HEK293 (cell line): ENCODE data around the gene C6orf15.

Experiments
- CTCF ChIA-PET: fragments of 350-600 bp; formaldehyde crosslinking; extraction: SDS; loops from one replicate; lab custom pipeline; 2021; ENCODE audit warnings: antibody characterized with exemption; lab: Yijun Ruan, JAX
- POLR2A ChIA-PET: fragments of 300-600 bp; formaldehyde crosslinking; extraction: SDS; loops from one replicate; lab custom pipeline; 2020; ENCODE audit warnings: antibody characterized with exemption, inconsistent platforms; lab: Yijun Ruan, JAX
- H3K27ac ChIP-seq: fragments of 200-500 bp; sonication (Bioruptor generic); 2 replicates; pipeline ENCODE4 v1.5.1; 2014; ENCODE audit warnings: low read depth, low read length, control low read depth, inconsistent platforms; ENCODE audit errors: extremely low read depth
- H3K36me3 ChIP-seq, 2 experiments: fragments of 200-500 bp in 1 of 2; sonication (Bioruptor generic) in 1 of 2; 1 replicate in 1 of 2; 2 replicates in 1 of 2; pipeline ENCODE4 v1.5.1; 2014 to 2017; ENCODE audit warnings: inconsistent platforms in 2 of 2, low read length in 2 of 2; ENCODE audit not compliant: control insufficient read depth in 2 of 2, insufficient read depth in 1 of 2
- H3K4me1 ChIP-seq: fragments of 200-500 bp; sonication (Bioruptor generic); 2 replicates; pipeline ENCODE4 v1.5.1; 2014; ENCODE audit warnings: mild to moderate bottlenecking, low read length, inconsistent platforms; ENCODE audit not compliant: control insufficient read depth, insufficient read depth
- H3K4me3 ChIP-seq: 2 replicates; pipeline ENCODE4 v1.5.1; 2011; ENCODE audit warnings: low read depth, mild to moderate bottlenecking, control low read depth, low read length, moderate library complexity
- H3K9me3 ChIP-seq: fragments of 200-500 bp; sonication (Bioruptor generic); 2 replicates; pipeline ENCODE4 v1.5.1; 2014; ENCODE audit warnings: low read depth, low read length, inconsistent platforms; ENCODE audit not compliant: control insufficient read depth, insufficient read depth
- FEZF1 ChIP-seq: fragments of 450-650 bp; formaldehyde crosslinking; IDR thresholded peaks from 2 replicates; pipeline ENCODE4 v1.5.1; 2016; ENCODE audit warnings: missing biosample characterization, missing genetic modification characterization
- GLI4 ChIP-seq: fragments of 450-650 bp; formaldehyde crosslinking; IDR thresholded peaks from 2 replicates; pipeline ENCODE4 v1.5.1; 2016; ENCODE audit warnings: missing biosample characterization, missing genetic modification characterization
- KLF8 ChIP-seq: fragments of 450-650 bp; formaldehyde crosslinking; IDR thresholded peaks from 2 replicates; pipeline ENCODE4 v1.5.1; 2016; ENCODE audit warnings: missing biosample characterization, missing genetic modification characterization
- SCRT1 ChIP-seq: fragments of 450-650 bp; formaldehyde crosslinking; IDR thresholded peaks from 2 replicates; pipeline ENCODE4 v1.5.1; 2016; ENCODE audit warnings: missing biosample characterization, missing genetic modification characterization, borderline replicate concordance
- WT1 ChIP-seq: fragments of 450-650 bp; formaldehyde crosslinking; IDR thresholded peaks from 2 replicates; pipeline ENCODE4 v1.5.1; 2016; ENCODE audit warnings: missing biosample characterization, missing genetic modification characterization
- ZFHX2 ChIP-seq: fragments of 450-650 bp; formaldehyde crosslinking; conservative IDR thresholded peaks from 2 replicates; pipeline ENCODE4 v1.5.1; 2016; ENCODE audit warnings: missing biosample characterization, missing genetic modification characterization
- ZNF148 ChIP-seq: fragments of 450-650 bp; formaldehyde crosslinking; IDR thresholded peaks from 2 replicates; pipeline ENCODE4 v1.5.0; 2017; ENCODE audit warnings: missing biosample characterization, missing genetic modification characterization, borderline replicate concordance
- ZNF16 ChIP-seq: fragments of 450-650 bp; formaldehyde crosslinking; IDR thresholded peaks from 2 replicates; pipeline ENCODE4 v1.5.1; 2016; ENCODE audit warnings: low read depth, missing biosample characterization, missing genetic modification characterization
- ZNF2 ChIP-seq: fragments of 450-650 bp; formaldehyde crosslinking; IDR thresholded peaks from 2 replicates; pipeline ENCODE4 v1.5.1; 2016; ENCODE audit warnings: missing biosample characterization, missing genetic modification characterization
- ZNF274 ChIP-seq, 2 experiments: fragments of 200-500 bp in 1 of 2; fragments of 450-650 bp in 1 of 2; sonication (Bioruptor generic) in 1 of 2; formaldehyde crosslinking in 1 of 2; IDR thresholded peaks; 2 replicates each; pipeline versions ENCODE4 v1.5.1 to v1.6.1; 2014 to 2016; ENCODE audit warnings: borderline replicate concordance in 1 of 2, inconsistent platforms in 1 of 2, low read length in 1 of 2, missing biosample characterization in 1 of 2, missing genetic modification characterization in 1 of 2
- ZNF302 ChIP-seq: fragments of 450-650 bp; formaldehyde crosslinking; IDR thresholded peaks from 2 replicates; pipeline ENCODE4 v1.5.1; 2016; ENCODE audit warnings: missing biosample characterization, missing genetic modification characterization, low read depth
- ZNF529 ChIP-seq: fragments of 450-650 bp; formaldehyde crosslinking; IDR thresholded peaks from 2 replicates; pipeline ENCODE4 v1.5.1; 2017; ENCODE audit warnings: missing genetic modification characterization, missing biosample characterization; ENCODE audit not compliant: insufficient replicate concordance
- ZNF530 ChIP-seq: fragments of 450-650 bp; formaldehyde crosslinking; IDR thresholded peaks from 2 replicates; pipeline ENCODE4 v1.5.1; 2016; ENCODE audit warnings: low read depth, missing biosample characterization, missing genetic modification characterization
- ZNF621 ChIP-seq: fragments of 450-650 bp; formaldehyde crosslinking; IDR thresholded peaks from 2 replicates; pipeline ENCODE4 v1.5.1; 2017; ENCODE audit warnings: missing biosample characterization, missing genetic modification characterization
- ZNF639 ChIP-seq: fragments of 450-650 bp; formaldehyde crosslinking; IDR thresholded peaks from 2 replicates; pipeline ENCODE4 v1.5.1; 2016; ENCODE audit warnings: missing biosample characterization, missing genetic modification characterization
- ZNF654 ChIP-seq: fragments of 450-650 bp; formaldehyde crosslinking; IDR thresholded peaks from 2 replicates; pipeline ENCODE4 v1.5.1; 2016; ENCODE audit warnings: low read depth, missing biosample characterization, missing genetic modification characterization
- ZNF670 ChIP-seq: fragments of 450-650 bp; formaldehyde crosslinking; IDR thresholded peaks from 2 replicates; pipeline ENCODE4 v1.5.1; 2016; ENCODE audit warnings: missing biosample characterization, missing genetic modification characterization, low read depth
- ZNF768 ChIP-seq: fragments of 450-650 bp; formaldehyde crosslinking; IDR thresholded peaks from 2 replicates; pipeline ENCODE4 v1.5.1; 2018; ENCODE audit warnings: missing biosample characterization, mild to moderate bottlenecking, missing genetic modification characterization
- ZSCAN23 ChIP-seq: fragments of 450-650 bp; formaldehyde crosslinking; IDR thresholded peaks from 2 replicates; pipeline ENCODE4 v1.5.1; 2016; ENCODE audit warnings: missing biosample characterization, missing genetic modification characterization
- ZSCAN4 ChIP-seq: fragments of 450-650 bp; formaldehyde crosslinking; IDR thresholded peaks from 2 replicates; pipeline ENCODE4 v1.5.1; 2017; ENCODE audit warnings: missing biosample characterization, missing genetic modification characterization
- TF ChIP-seq, protein P1 (sequence below): fragments of 450-650 bp; formaldehyde crosslinking; IDR thresholded peaks from 2 replicates; pipeline ENCODE4 v1.5.1; 2016; ENCODE audit warnings: missing biosample characterization, missing genetic modification characterization

Gene C6orf15

GRCh38 chr6:31094389-31094881 is 17.9 kb downstream of the C6orf15 start (continued):
- TF ChIP-seq ZSCAN4 (tag by site-specific recombination): no peak
- no peak for TF ChIP-seq ZNF529 (tag by site-specific recombination)
- no peak for TF ChIP-seq ZNF654 (tag by site-specific recombination)
- no peak for TF ChIP-seq ZNF16 (tag by site-specific recombination)
- no peak for TF ChIP-seq WT1 (tag by site-specific recombination)

DNA sequence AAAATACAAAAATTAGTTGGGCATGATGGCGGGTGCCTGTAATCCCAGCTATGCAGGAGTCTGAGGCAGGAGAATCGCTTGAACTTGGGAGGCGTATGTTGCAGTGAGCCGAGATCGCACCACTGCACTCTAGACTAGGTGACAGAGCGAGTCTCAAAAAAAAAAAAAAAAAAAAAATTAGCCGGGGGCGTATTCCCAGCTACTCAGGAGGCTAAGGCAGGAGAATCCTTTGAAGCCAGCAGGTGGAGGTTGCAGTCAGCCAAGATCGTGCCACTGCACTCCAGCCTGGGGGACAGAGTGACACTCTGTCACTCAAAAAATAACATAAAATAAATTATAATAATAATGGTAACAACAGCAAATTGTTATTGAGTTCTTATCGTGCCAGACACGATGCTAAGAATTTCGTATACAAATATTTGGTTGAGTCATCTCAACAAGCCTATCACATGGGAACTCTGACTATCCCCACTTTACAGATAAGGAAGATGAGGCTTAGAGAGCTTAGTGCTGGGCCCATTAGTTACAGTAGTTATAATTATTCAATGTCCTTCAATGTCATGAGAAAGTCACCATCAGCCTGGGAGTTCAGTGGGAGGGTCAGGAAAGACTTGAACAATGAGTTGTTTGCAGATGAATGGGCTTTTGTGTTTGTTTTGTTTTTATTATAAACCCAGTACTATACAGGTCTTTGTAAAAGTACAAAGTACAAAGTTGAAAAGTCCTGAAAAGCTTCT is 19.4 kb downstream of the C6orf15 start:
- CTCF ChIA-PET: interaction anchor here (0.5 to 7.3 kb wide), 15 partner anchors 8 to 271 kb away, joined by 3 to 97 read pairs (median 4); partner anchors contain the start of genes PSORS1C1 and VARS2
- no peak for TF ChIP-seq KLF8 (tag by site-specific recombination)
- TF ChIP-seq ZFHX2 (tag by site-specific recombination): 0 out of 2 replicates have a peak, but pooled peaks have one; percentile 6
- TF ChIP-seq, all 188 proteins: peak for 1
- no peak overlapping the region for H3K27ac ChIP-seq
- no peaks in the 10 kb centered on the region for H3K4me1 ChIP-seq
- POLR2A ChIA-PET: no interaction called here
- H3K36me3 ChIP-seq: no peaks in the 10 kb centered on the region; a peak in 1 of 3 replicates
- H3K4me3 ChIP-seq: no peak overlapping the region
- H3K9me3 ChIP-seq: no peaks in the 10 kb centered on the region

GRCh38 chr6:31092238-31092637 is 20.1 kb downstream of the C6orf15 start:
- Histone ChIP-seq H3K4me3 (no peak overlapping the region), H3K4me1 (peaks cover under 1% of the 10 kb centered on the region; the same call in 1 of the 2 replicates), H3K9me3 (no peaks in the 10 kb centered on the region), H3K36me3 (no peaks in the 10 kb centered on the region; a peak in 1 of 3 replicates), H3K27ac (no peak overlapping the region)
- CTCF ChIA-PET: interaction anchor here (0.6 to 7.3 kb wide), 10 partner anchors 8 to 176 kb away, joined by 3 to 97 read pairs (median 5); partner anchors contain the start of gene VARS2
- peak; percentile 74 for TF ChIP-seq ZNF768 (tag by site-specific recombination)
- TF ChIP-seq SCRT1: no peak
- POLR2A ChIA-PET: interaction anchor here (0.6 kb wide), 1 partner anchor 893 kb away, joined by 4 read pairs; no protein-coding TSS in a partner anchor

- ChIA-PET CTCF (interaction anchor here (0.5 to 7.3 kb wide), 11 partner anchors 9 to 588 kb away, joined by 3 to 97 read pairs (median 5); partner anchors contain the start of gene VARS2), POLR2A (interaction anchor here (0.6 kb wide), 1 partner anchor 892 kb away, joined by 4 read pairs; no protein-coding TSS in a partner anchor)
- Histone ChIP-seq H3K27ac (no peak overlapping the region), H3K9me3 (no peaks in the 10 kb centered on the region), H3K4me3 (no peak overlapping the region), H3K36me3 (no peaks in the 10 kb centered on the region; a peak in 1 of 3 replicates), H3K4me1 (peaks cover 5% of the 10 kb centered on the region; the same call in 1 of the 2 replicates)
- no peak for TF ChIP-seq FEZF1 (tag by site-specific recombination)
- TF ChIP-seq ZNF530: no peak
- TF ChIP-seq ZNF274 (IDR thresholded peaks at IDR 0.05; ENCODE audit: low read length): no peak
- no peak for TF ChIP-seq ZNF274 (tag by site-specific recombination; IDR thresholded peaks at IDR 0.05; ENCODE audit: borderline replicate concordance)
- no peak for TF ChIP-seq ZSCAN23
- no peak for TF ChIP-seq ZNF302 (tag by site-specific recombination)
- no peak for TF ChIP-seq ZNF639 (tag by site-specific recombination)
- TF ChIP-seq ZNF148 (tag by site-specific recombination): no peak
- no peak for TF ChIP-seq ZNF670 (tag by site-specific recombination)
- TF ChIP-seq, protein P1, sequence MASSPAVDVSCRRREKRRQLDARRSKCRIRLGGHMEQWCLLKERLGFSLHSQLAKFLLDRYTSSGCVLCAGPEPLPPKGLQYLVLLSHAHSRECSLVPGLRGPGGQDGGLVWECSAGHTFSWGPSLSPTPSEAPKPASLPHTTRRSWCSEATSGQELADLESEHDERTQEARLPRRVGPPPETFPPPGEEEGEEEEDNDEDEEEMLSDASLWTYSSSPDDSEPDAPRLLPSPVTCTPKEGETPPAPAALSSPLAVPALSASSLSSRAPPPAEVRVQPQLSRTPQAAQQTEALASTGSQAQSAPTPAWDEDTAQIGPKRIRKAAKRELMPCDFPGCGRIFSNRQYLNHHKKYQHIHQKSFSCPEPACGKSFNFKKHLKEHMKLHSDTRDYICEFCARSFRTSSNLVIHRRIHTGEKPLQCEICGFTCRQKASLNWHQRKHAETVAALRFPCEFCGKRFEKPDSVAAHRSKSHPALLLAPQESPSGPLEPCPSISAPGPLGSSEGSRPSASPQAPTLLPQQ: no peak
- TF ChIP-seq ZNF621 (tag by site-specific recombination): no peak
- no peak for TF ChIP-seq ZNF2 (tag by site-specific recombination)
- no peak for TF ChIP-seq GLI4 (tag by site-specific recombination)
Observed at GRCh38 chr6:31091680-31092079, 20.7 kb downstream of the C6orf15 start.
